Measurements from ENCODE around the gene ZNF780A. TPM values are rescaled to one million over a fixed set of nuclear protein-coding genes. Genes with fewer than 3 reads are reported as not detected.
A peak's percentile ranks its signal among the peaks of the same experiment; 100 is the strongest.

Gene ZNF780A
- total RNA-seq, 2 donors from 2014 or later, result 24.2 to 26.3 TPM

DNA sequence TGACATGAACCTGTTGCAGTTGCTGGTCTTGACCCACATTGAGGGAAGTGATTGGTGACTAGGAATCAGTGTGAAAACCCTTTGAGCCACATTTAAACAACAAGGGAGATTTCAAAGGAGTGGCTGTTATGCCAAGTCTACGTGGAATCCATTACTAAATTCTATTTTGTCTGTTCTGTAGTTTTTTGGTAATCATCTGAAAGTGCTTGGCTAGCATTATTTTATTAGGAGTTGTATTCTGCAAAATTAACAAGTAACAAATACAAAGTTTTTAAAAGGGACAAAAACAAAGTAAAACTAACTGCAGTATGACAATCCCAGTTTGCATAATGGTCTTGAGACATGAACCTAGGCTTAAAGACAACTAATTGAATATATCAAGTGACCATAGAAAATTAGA lies 14.0 kb upstream of the ZNF780A start:
- no peaks in the 10 kb centered on the region for H3K9me3 Mint-ChIP-seq
- no peak overlapping the region for H3K4me3 Mint-ChIP-seq
- H3K4me1 Mint-ChIP-seq (ENCODE audit: low read depth in 2 of 2), result no peaks in the 10 kb centered on the region
- DNase-seq (ENCODE audit: low spot score), result no peak
- H3K36me3 Mint-ChIP-seq, result no peaks in the 10 kb centered on the region
- H3K27ac Mint-ChIP-seq, result no peak overlapping the region
- no peaks in the 10 kb centered on the region for H3K27me3 Mint-ChIP-seq
- no peak for ATAC-seq

GRCh38 chr19:40103600-40103999 lies 12.9 kb upstream of the ZNF780A start:
- H3K4me3 Mint-ChIP-seq, result no peak overlapping the region
- no peaks in the 10 kb centered on the region for H3K9me3 Mint-ChIP-seq
- no peak for ATAC-seq
- no peaks in the 10 kb centered on the region for H3K36me3 Mint-ChIP-seq
- H3K4me1 Mint-ChIP-seq (ENCODE audit: low read depth in 2 of 2), result no peaks in the 10 kb centered on the region
- DNase-seq (ENCODE audit: low spot score), result no peak
- H3K27me3 Mint-ChIP-seq, result peaks cover 5 to 9% of the 10 kb centered on the region in 2 donors
- no peak overlapping the region for H3K27ac Mint-ChIP-seq

DNA sequence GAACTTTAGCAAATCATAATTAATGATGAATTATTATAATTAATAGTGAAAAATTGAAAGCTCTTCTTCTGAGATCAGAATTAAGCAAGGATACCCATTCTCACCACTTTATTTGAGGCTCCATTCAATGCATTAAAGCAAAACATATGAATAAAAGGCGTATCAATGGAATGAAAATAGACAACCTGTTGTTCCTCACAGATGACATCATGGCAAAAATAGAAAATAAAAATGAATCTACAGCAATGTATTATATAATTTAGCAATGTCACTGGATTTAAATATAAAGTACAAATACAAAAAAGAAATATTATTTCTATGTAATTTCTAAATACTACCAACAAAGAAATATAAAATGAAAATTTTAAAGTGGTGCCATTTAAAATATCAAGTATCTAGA lies 11.1 kb upstream of the ZNF780A start:
- Mint-ChIP-seq H3K27me3 (peaks cover 14 to 24% of the 10 kb centered on the region in 2 donors), H3K9me3 (no peaks in the 10 kb centered on the region), H3K4me1 (ENCODE audit: low read depth in 2 of 2) (no peaks in the 10 kb centered on the region), H3K27ac (no peak overlapping the region), H3K36me3 (no peaks in the 10 kb centered on the region), H3K4me3 (no peak overlapping the region)
- DNase-seq (ENCODE audit: low spot score) (no peak), ATAC-seq (no peak)

DNA sequence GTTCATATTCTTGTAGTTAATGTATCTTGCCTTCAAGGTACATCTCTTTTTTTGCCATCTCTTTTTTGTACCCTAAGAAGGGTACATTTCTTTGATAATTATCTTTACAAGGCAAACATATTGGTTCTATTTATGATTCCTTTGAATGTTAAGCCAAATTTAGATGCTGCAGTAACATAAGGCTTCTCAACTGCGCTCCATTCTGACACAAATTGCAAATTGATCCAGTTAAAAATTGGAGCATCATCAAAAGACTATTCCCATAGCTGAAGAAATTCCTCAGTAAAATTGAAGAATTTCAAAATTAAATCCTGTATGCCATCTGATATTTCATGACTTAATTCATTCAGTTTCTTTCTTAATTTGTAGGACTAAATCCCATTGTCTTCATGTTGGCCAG lies 2.7 kb upstream of the ZNF780A start:
- Mint-ChIP-seq H3K27ac (no peak overlapping the region), H3K36me3 (peaks cover 6% of the 10 kb centered on the region), H3K4me1 (ENCODE audit: low read depth in 2 of 2) (peaks cover 20 to 31% of the 10 kb centered on the region in 2 donors), H3K9me3 (no peaks in the 10 kb centered on the region), H3K27me3 (peaks cover 12 to 22% of the 10 kb centered on the region in 2 donors), H3K4me3 (no peak overlapping the region)
- ATAC-seq (no peak), DNase-seq (ENCODE audit: low spot score) (no peak)

GRCh38 chr19:40091205-40092129 lies 724 bp upstream of the ZNF780A start:
- Mint-ChIP-seq H3K36me3 (peaks cover 16% of the 10 kb centered on the region), H3K4me3 (peak overlapping the region; percentile 98), H3K4me1 (ENCODE audit: low read depth in 2 of 2) (peaks cover 27 to 46% of the 10 kb centered on the region in 2 donors), H3K9me3 (no peaks in the 10 kb centered on the region), H3K27me3 (peaks cover 3 to 8% of the 10 kb centered on the region in 2 donors), H3K27ac (peak overlapping the region; percentile 99)
- DNase-seq (ENCODE audit: low spot score), result no peak
- no peak for ATAC-seq

GRCh38 chr19:40089462-40089861 lies 1.3 kb downstream of the ZNF780A start:
- no peak for DNase-seq (ENCODE audit: low spot score)
- H3K27me3 Mint-ChIP-seq, result peaks cover 0 to under 1% of the 10 kb centered on the region in 2 donors
- peaks cover 27 to 46% of the 10 kb centered on the region in 2 donors for H3K4me1 Mint-ChIP-seq (ENCODE audit: low read depth in 2 of 2)
- H3K9me3 Mint-ChIP-seq, result no peaks in the 10 kb centered on the region
- peak overlapping the region; percentile 99 for H3K27ac Mint-ChIP-seq
- ATAC-seq, result no peak
- peaks cover 16% of the 10 kb centered on the region for H3K36me3 Mint-ChIP-seq
- H3K4me3 Mint-ChIP-seq, result peak overlapping the region; percentile 98

GRCh38 chr19:40088299-40089047 lies 2.3 kb downstream of the ZNF780A start:
- H3K27ac Mint-ChIP-seq, result peak overlapping the region in 1 of 2 donors; percentile 42
- no peak for DNase-seq (ENCODE audit: low spot score)
- peaks cover 20% of the 10 kb centered on the region for H3K36me3 Mint-ChIP-seq
- peak overlapping the region; percentile 98 for H3K4me3 Mint-ChIP-seq
- no peaks in the 10 kb centered on the region for H3K9me3 Mint-ChIP-seq
- H3K4me1 Mint-ChIP-seq (ENCODE audit: low read depth in 2 of 2), result peaks cover 32 to 49% of the 10 kb centered on the region in 2 donors
- no peaks in the 10 kb centered on the region for H3K27me3 Mint-ChIP-seq
- ATAC-seq, result no peak

DNA sequence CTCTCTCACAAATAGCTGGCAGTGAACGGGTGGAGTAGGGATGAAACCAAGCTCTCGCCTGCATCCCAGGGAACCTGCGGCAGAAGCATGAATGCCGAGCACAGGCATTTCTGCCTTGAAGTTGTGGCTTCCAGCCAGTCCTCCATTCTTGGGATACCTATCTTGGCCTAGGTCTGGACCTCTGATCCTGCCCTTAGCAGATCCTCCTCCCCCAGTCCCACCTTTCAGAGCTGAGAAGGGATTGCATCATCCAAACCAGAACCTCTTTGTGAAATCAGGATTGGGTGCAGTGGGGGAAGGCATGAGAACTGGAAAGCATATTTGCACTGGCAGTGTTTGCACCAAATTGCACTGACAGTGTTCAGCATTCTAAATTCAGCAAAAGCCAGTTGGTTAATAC lies 5.8 kb downstream of the ZNF780A start:
- Mint-ChIP-seq H3K36me3 (peaks cover 48% of the 10 kb centered on the region), H3K4me3 (no peak overlapping the region), H3K27ac (peak overlapping the region in 1 of 2 donors; percentile 14), H3K27me3 (no peaks in the 10 kb centered on the region), H3K9me3 (no peaks in the 10 kb centered on the region), H3K4me1 (ENCODE audit: low read depth in 2 of 2) (peaks cover 23 to 34% of the 10 kb centered on the region in 2 donors)
- no peak for ATAC-seq
- DNase-seq (ENCODE audit: low spot score), result no peak

DNA sequence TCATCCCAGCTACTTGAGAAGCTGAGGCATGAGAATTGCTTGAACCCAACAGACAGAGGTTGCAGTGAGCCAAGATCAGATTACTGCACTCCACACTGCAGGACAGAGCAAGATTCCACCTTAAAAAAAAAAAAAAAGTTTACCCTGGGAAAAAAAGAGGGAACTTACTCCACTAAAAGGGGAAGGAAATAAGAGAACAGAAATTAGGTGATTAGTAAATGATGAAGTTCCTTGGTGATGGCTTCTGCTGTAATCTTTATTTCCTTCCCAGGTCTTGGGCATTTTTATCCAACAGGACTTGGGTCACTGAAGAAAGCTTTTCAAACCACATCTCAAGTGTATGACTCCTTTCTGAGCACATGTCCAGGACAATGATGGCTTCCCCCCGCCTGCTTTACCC lies 9.3 kb downstream of the ZNF780A start:
- no peaks in the 10 kb centered on the region for H3K27me3 Mint-ChIP-seq
- H3K4me1 Mint-ChIP-seq (ENCODE audit: low read depth in 2 of 2), result peaks cover 8 to 9% of the 10 kb centered on the region in 2 donors
- no peak overlapping the region for H3K27ac Mint-ChIP-seq
- peaks cover 12% of the 10 kb centered on the region for H3K9me3 Mint-ChIP-seq
- ATAC-seq (no peak), DNase-seq (ENCODE audit: low spot score) (no peak)
- H3K36me3 Mint-ChIP-seq, result peaks cover 68% of the 10 kb centered on the region
- no peak overlapping the region for H3K4me3 Mint-ChIP-seq

GRCh38 chr19:40080289-40080688 lies 10.5 kb downstream of the ZNF780A start:
- no peaks in the 10 kb centered on the region for H3K27me3 Mint-ChIP-seq
- no peak overlapping the region for H3K27ac Mint-ChIP-seq
- DNase-seq (ENCODE audit: low spot score) (no peak), ATAC-seq (no peak)
- no peak overlapping the region for H3K4me3 Mint-ChIP-seq
- peaks cover 79% of the 10 kb centered on the region for H3K36me3 Mint-ChIP-seq
- H3K4me1 Mint-ChIP-seq (ENCODE audit: low read depth in 2 of 2), result peaks cover 8 to 9% of the 10 kb centered on the region in 2 donors
- H3K9me3 Mint-ChIP-seq, result peaks cover 12% of the 10 kb centered on the region

DNA sequence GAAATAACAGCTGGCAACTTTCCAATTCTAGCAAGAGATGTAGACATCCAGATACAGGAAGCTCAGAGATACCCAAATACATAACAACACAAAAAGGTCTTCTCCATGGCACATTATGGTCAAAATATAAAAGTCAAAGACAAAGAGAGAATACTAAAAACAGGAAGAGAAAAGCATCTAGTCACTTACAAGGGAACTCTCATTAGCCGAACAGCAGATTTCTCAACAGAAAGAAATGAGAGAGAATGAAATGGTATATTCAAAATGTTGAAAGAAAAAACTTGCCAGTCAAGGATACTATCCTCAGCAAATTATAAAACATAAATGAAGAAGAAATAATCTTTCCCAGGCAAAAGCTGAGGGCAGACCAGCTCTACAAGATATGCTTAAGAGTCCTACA lies 12.4 kb downstream of the ZNF780A start:
- Mint-ChIP-seq H3K9me3 (peaks cover 14% of the 10 kb centered on the region), H3K36me3 (peaks cover 93% of the 10 kb centered on the region), H3K4me1 (ENCODE audit: low read depth in 2 of 2) (peaks cover 4 to 5% of the 10 kb centered on the region in 2 donors), H3K27ac (no peak overlapping the region), H3K27me3 (no peaks in the 10 kb centered on the region), H3K4me3 (no peak overlapping the region)
- no peak for DNase-seq (ENCODE audit: low spot score)
- ATAC-seq, result no peak

- Mint-ChIP-seq H3K27ac (no peak overlapping the region), H3K36me3 (peaks cover 33% of the 10 kb centered on the region), H3K4me3 (no peak overlapping the region), H3K4me1 (ENCODE audit: low read depth in 2 of 2) (peaks cover 0 to 3% of the 10 kb centered on the region in 2 donors), H3K9me3 (peaks cover 10% of the 10 kb centered on the region), H3K27me3 (no peaks in the 10 kb centered on the region)
- ATAC-seq, result no peak
- DNase-seq (ENCODE audit: low spot score), result no peak
Observed at GRCh38 chr19:40070058-40070457, 20.7 kb downstream of the ZNF780A start.

- H3K9me3 Mint-ChIP-seq, result peaks cover 9% of the 10 kb centered on the region
- H3K27me3 Mint-ChIP-seq, result peaks cover 17 to 22% of the 10 kb centered on the region in 2 donors
- no peak overlapping the region for H3K4me3 Mint-ChIP-seq
- H3K36me3 Mint-ChIP-seq, result peaks cover 18% of the 10 kb centered on the region
- peaks cover 15 to 16% of the 10 kb centered on the region in 2 donors for H3K4me1 Mint-ChIP-seq (ENCODE audit: low read depth in 2 of 2)
- DNase-seq (ENCODE audit: low spot score), result no peak
- H3K27ac Mint-ChIP-seq, result no peak overlapping the region
- ATAC-seq, result no peak
Observed at GRCh38 chr19:40059624-40060023, 31.1 kb downstream of the ZNF780A start.

DNA sequence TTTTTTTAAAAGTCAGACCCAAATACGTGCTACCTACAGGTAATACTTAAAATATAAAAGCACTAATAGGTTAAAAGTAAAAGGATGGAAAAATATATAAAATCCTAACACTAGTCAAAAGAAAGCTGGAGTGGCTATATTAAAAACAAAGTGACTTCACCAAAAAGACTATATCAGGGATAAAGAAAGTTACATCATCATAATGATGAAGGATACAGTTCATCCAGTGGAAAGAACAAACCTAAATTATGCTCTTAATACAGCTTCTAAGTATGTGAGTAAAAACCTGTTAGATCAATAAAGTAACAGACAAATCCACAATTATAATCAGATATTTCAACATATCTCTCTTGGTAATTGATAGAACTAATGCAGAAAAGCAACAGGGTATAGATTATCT lies 33.6 kb downstream of the ZNF780A start:
- H3K27ac Mint-ChIP-seq, result no peak overlapping the region
- H3K27me3 Mint-ChIP-seq, result peaks cover 11 to 17% of the 10 kb centered on the region in 2 donors
- H3K4me1 Mint-ChIP-seq (ENCODE audit: low read depth in 2 of 2), result peaks cover 35 to 38% of the 10 kb centered on the region in 2 donors
- peaks cover 16% of the 10 kb centered on the region for H3K36me3 Mint-ChIP-seq
- ATAC-seq, result no peak
- DNase-seq (ENCODE audit: low spot score), result no peak
- H3K9me3 Mint-ChIP-seq, result peaks cover 9% of the 10 kb centered on the region
- H3K4me3 Mint-ChIP-seq, result no peak overlapping the region
